HepG2 (cell line): Measurements from ENCODE around the gene ZCCHC17. TPM values are rescaled to one million over a fixed set of nuclear protein-coding genes. Genes with fewer than 3 reads are reported as not detected.

Source experiments
- ARHGAP35 ChIP-seq: sonication (generic); formaldehyde crosslinking; IDR thresholded peaks from 2 replicates; pipeline ENCODE4 v1.9.0; 2022; ENCODE audit warnings: mild to moderate bottlenecking, inconsistent platforms, moderate library complexity, missing genetic modification reagents, borderline replicate concordance
- ARNTL ChIP-seq: sonication (generic); formaldehyde crosslinking; IDR thresholded peaks from 2 replicates; pipeline ENCODE4 v1.4.0; 2020; ENCODE audit warnings: mild to moderate bottlenecking, missing genetic modification reagents
- BCLAF1 ChIP-seq: fragments of 450-650 bp; IDR thresholded peaks from 2 replicates; pipeline ENCODE4 v1.6.1; 2017; ENCODE audit warnings: mild to moderate bottlenecking
- ESRRA ChIP-seq: sonication (generic); formaldehyde crosslinking; IDR thresholded peaks from 2 replicates; pipeline ENCODE4 v1.5.1; 2020; ENCODE audit warnings: mild to moderate bottlenecking, low read depth, missing genetic modification reagents
- HNRNPK ChIP-seq: fragments of 200-400 bp; formaldehyde crosslinking; IDR thresholded peaks from 2 replicates; pipeline ENCODE4 v1.6.1; 2018; ENCODE audit warnings: low read length, low read depth, moderate library complexity, mild to moderate bottlenecking; ENCODE audit not compliant: poor library complexity, severe bottlenecking
- KDM2A ChIP-seq: sonication (generic); formaldehyde crosslinking; IDR thresholded peaks from 2 replicates; pipeline ENCODE4 v1.4.0; 2020; ENCODE audit warnings: low read depth, missing genetic modification reagents, borderline replicate concordance
- MAZ ChIP-seq, 2 experiments: sonication (generic) in 1 of 2; formaldehyde crosslinking in 1 of 2; IDR thresholded peaks; 2 replicates each; pipeline versions ENCODE4 v1.5.0 to v1.6.1; 2012 to 2020; ENCODE audit warnings: low read depth in 2 of 2, mild to moderate bottlenecking in 2 of 2, borderline replicate concordance in 1 of 2, improper control_type of control experiment in 1 of 2, low read length in 1 of 2, missing genetic modification reagents in 1 of 2, moderate library complexity in 1 of 2
- MYNN ChIP-seq: sonication (generic); formaldehyde crosslinking; IDR thresholded peaks from 2 replicates; pipeline ENCODE4 v1.4.0; 2020; ENCODE audit warnings: mild to moderate bottlenecking, low read depth, missing genetic modification reagents
- NFATC3 ChIP-seq: sonication (generic); formaldehyde crosslinking; IDR thresholded peaks from 2 replicates; pipeline ENCODE4 v1.5.1; 2020; ENCODE audit warnings: mild to moderate bottlenecking, missing genetic modification reagents
- NR2C2 ChIP-seq: sonication (generic); formaldehyde crosslinking; IDR thresholded peaks from 2 replicates; pipeline ENCODE4 v1.4.0; 2020; ENCODE audit warnings: missing genetic modification reagents, mild to moderate bottlenecking, moderate library complexity, borderline replicate concordance
- NR2F1 ChIP-seq, 2 experiments: fragments of 450-650 bp in 1 of 2; formaldehyde crosslinking in 1 of 2; IDR thresholded peaks; 2 replicates each; pipeline versions ENCODE4 v1.5.0 to v1.6.1; 2016 to 2020; ENCODE audit warnings: mild to moderate bottlenecking in 1 of 2, missing compliant biosample characterization in 1 of 2, missing genetic modification reagents in 1 of 2, moderate library complexity in 1 of 2
- NR2F6 ChIP-seq, 2 experiments: IDR thresholded peaks; 2 replicates each; pipeline ENCODE4 v1.6.1; 2016; ENCODE audit warnings: antibody characterized with exemption in 1 of 2, mild to moderate bottlenecking in 1 of 2
- PATZ1 ChIP-seq: sonication (generic); formaldehyde crosslinking; IDR thresholded peaks from 2 replicates; pipeline ENCODE4 v1.4.0; 2020; ENCODE audit warnings: missing genetic modification reagents
- PHF8 ChIP-seq: sonication (generic); formaldehyde crosslinking; IDR thresholded peaks from 2 replicates; pipeline ENCODE4 v1.5.0; 2020; ENCODE audit warnings: missing genetic modification reagents
- SOX6 ChIP-seq, 2 experiments: fragments of 450-650 bp in 1 of 2; sonication (generic) in 1 of 2; formaldehyde crosslinking in 1 of 2; IDR thresholded peaks; 2 replicates each; pipeline versions ENCODE4 v1.4.0 to v1.6.1; 2017 to 2020; ENCODE audit warnings: antibody characterized with exemption in 1 of 2, mild to moderate bottlenecking in 1 of 2, missing genetic modification reagents in 1 of 2
- SPEN ChIP-seq: sonication (generic); formaldehyde crosslinking; IDR thresholded peaks from 2 replicates; pipeline ENCODE4 v1.5.1; 2020; ENCODE audit warnings: low read depth, mild to moderate bottlenecking, missing genetic modification reagents
- TAF1 ChIP-seq: sonication (generic); formaldehyde crosslinking; IDR thresholded peaks from 2 replicates; pipeline ENCODE4 v1.4.0; 2020; ENCODE audit warnings: missing genetic modification reagents
- ZKSCAN8 ChIP-seq: IDR thresholded peaks from 2 replicates; pipeline ENCODE4 v1.6.1; 2016; ENCODE audit warnings: borderline replicate concordance, missing genetic modification reagents, missing compliant biosample characterization
- ZNF430 ChIP-seq: sonication (generic); formaldehyde crosslinking; IDR thresholded peaks from 2 replicates; pipeline ENCODE4 v1.9.0; 2021; ENCODE audit warnings: mild to moderate bottlenecking, missing genetic modification reagents
- ZNF484 ChIP-seq: sonication (generic); formaldehyde crosslinking; IDR thresholded peaks from 2 replicates; pipeline ENCODE4 v1.5.1; 2020; ENCODE audit warnings: mild to moderate bottlenecking, low read depth, missing genetic modification reagents, borderline replicate concordance
- ZNF746 ChIP-seq: sonication (generic); formaldehyde crosslinking; IDR thresholded peaks from 2 replicates; pipeline ENCODE4 v1.8.0; 2022; ENCODE audit warnings: mild to moderate bottlenecking, missing genetic modification reagents
- polyA plus RNA-seq, 8 experiments: library from polyadenylated mRNA; depleted of rRNA in 3 of 8; stranded (reverse) in 7 of 8; unstranded in 1 of 8; fragments of >200 nt; fragmentation: Illumina TruSeq in 4 of 8; extraction: Trizol in 4 of 8; gene quantifications; 2 replicates each; pipeline versions ENCODE4 v1.2.1 to v1.2.3, GENCODE V29; 2011 to 2016; ENCODE audit warnings: low read depth in 4 of 8, missing spikeins in 1 of 8, mixed read lengths in 1 of 8; ENCODE audit not compliant: insufficient read depth in 1 of 8
- total RNA-seq, 5 experiments: library from RNA; depleted of rRNA; stranded (reverse); fragments of >200 nt; fragmentation: Illumina TruSeq; extraction: Trizol; gene quantifications; 2 replicates each; pipeline ENCODE4 v1.2.3, GENCODE V29; 2016; ENCODE audit warnings: low read depth in 1 of 5
- TF ChIP-seq, protein P1 (sequence below): IDR thresholded peaks from 2 replicates; pipeline ENCODE4 v1.6.1; 2016; ENCODE audit warnings: missing genetic modification reagents, missing compliant biosample characterization

The ZCCHC17 gene
- total and polyA plus RNA-seq, 2 of the 13 experiments (the other 11 are each of a cell fraction or from before 2014, with no cell fraction given), result 20.5 to 53.0 TPM

- TF ChIP-seq BCLAF1, result no peak
- TF ChIP-seq MYNN (CRISPR knock-in tag), result no peak
- peak; percentile 87 for TF ChIP-seq PATZ1 (CRISPR knock-in tag)
- TF ChIP-seq HNRNPK, result peak; percentile 31
- TF ChIP-seq NR2C2, result 0 out of 2 replicates have a peak, but pooled peaks have one; percentile 30
- TF ChIP-seq ZNF746, result peak; percentile 79; the same call in 1 of the 2 replicates
- TF ChIP-seq NR2F1 (CRISPR knock-in tag; IDR thresholded peaks at IDR 0.05), result peak in 1 of 2 experiments; percentile 56; a peak in 1 of 4 replicates
- peak; percentile 48 for TF ChIP-seq SPEN (CRISPR knock-in tag)
- TF ChIP-seq, protein P1, sequence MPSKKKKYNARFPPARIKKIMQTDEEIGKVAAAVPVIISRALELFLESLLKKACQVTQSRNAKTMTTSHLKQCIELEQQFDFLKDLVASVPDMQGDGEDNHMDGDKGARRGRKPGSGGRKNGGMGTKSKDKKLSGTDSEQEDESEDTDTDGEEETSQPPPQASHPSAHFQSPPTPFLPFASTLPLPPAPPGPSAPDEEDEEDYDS (CRISPR knock-in tag), result 0 out of 2 replicates have a peak, but pooled peaks have one; percentile 41
- TF ChIP-seq ESRRA (CRISPR knock-in tag), result peak; percentile 69; the same call in 1 of the 2 replicates
- peak; percentile 77 for TF ChIP-seq KDM2A (CRISPR knock-in tag)
- TF ChIP-seq PHF8 (CRISPR knock-in tag), result no peak
- no peak for TF ChIP-seq SOX6 (IDR thresholded peaks at IDR 0.05)
- TF ChIP-seq SOX6 (CRISPR knock-in tag; IDR thresholded peaks at IDR 0.05), result 0 out of 2 replicates have a peak, but pooled peaks have one; percentile 21
- TF ChIP-seq ARNTL, result peak; percentile 67; the same call in 1 of the 2 replicates
- TF ChIP-seq ARHGAP35 (CRISPR knock-in tag), result no peak
- TF ChIP-seq TAF1 (CRISPR knock-in tag), result 0 out of 2 replicates have a peak, but pooled peaks have one; percentile 30
- peak; percentile 64 for TF ChIP-seq NR2F6 (IDR thresholded peaks at IDR 0.05)
- peak; percentile 83 for TF ChIP-seq NR2F6 (CRISPR knock-in tag; IDR thresholded peaks at IDR 0.05)
- TF ChIP-seq MAZ (IDR thresholded peaks at IDR 0.05; ENCODE audit: borderline replicate concordance, low read depth, low read length), result peak; percentile 94
- TF ChIP-seq MAZ (CRISPR knock-in tag; IDR thresholded peaks at IDR 0.05; ENCODE audit: low read depth), result peak; percentile 98
- 0 out of 2 replicates have a peak, but pooled peaks have one; percentile 23 for TF ChIP-seq ZKSCAN8 (CRISPR knock-in tag)
- no peak for TF ChIP-seq ZNF484
- 0 out of 2 replicates have a peak, but pooled peaks have one; percentile 29 for TF ChIP-seq NFATC3 (CRISPR knock-in tag)
- 0 out of 2 replicates have a peak, but pooled peaks have one; percentile 69 for TF ChIP-seq ZNF430
Measured at GRCh38 chr1:31373056-31373896, 76.4 kb downstream of the ZCCHC17 start, which contains the start of gene FABP3 (continued).
